Forelimb muscle (tissue), 1 donor: Measurements from ENCODE around the gene RIPPLY3. TPM values are rescaled to one million over a fixed set of nuclear protein-coding genes. Genes with fewer than 3 reads are reported as not detected.
"Not testable (repeated sequence)": the region's sequence is repeated elsewhere in the genome, so short reads cannot be mapped to it uniquely, and the experiment has no call there.

Experiments
- DNase-seq: peaks from one replicate; pipeline ENCODE4 v3.0.0-alpha.2; 2013; ENCODE audit warnings: low read depth
- polyA plus RNA-seq: library from polyadenylated mRNA; unstranded; fragments of 120-200 nt; gene quantifications from one replicate; pipeline ENCODE4 v1.2.1, GENCODE V29; 2013; ENCODE audit not compliant: insufficient read length

RIPPLY3 gene
- polyA plus RNA-seq, 1 donor: 0.11 TPM

DNA sequence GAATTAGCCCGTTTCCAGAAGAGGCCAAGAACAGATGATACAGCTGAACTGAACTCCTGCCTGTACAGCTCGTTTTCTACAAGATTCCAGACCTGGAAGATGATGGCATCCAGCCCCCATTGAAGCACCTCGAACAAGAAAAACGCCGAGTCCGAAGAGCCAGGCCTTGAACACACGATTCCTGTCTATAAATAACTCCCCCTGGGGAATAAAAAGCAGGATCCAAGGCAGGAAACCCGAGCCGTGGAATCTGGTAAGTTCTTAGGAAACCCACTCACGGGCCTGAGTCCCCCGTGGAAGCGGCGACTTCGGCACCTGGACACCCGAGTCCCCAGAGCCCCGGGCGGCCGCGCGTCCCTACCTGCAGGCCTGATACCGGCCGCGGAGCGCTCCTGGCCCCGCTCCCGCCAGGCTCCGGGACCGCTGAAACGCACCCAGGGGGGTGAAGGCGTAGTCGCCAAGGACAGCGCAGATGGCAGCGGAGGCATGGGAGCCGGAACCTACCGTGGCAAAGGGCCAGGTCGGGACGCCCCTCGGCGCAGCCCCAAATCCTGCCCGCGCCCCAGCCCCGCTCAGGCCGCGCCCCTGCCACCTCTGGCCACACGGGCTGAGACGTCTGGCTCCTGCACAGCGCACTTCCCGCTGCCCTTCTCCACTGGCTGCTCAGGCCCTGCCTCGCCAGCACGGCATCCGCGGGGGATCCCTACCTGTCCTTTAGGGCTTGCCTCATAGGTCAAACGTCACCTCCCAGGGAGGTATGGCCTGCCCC is 26.0 kb upstream of the RIPPLY3 start:
- DNase-seq: no peak

DNA sequence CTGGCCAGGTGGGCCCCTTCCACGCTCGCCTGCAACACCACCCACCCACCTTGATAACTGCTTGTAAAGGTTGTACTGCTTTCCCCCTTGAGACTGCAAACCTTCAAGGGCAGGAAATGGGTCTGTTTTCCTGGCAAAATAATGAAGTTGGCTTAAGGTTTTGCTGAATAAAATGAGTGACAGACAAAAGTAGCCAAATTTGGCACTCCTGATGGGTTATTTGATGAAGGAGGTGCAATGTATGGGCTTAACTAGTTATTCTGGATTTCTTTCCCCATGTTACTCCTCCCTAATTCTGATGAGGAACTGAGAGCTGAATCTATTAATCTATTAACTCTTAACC is 25.5 kb upstream of the RIPPLY3 start:
- no peak for DNase-seq

- DNase-seq: no peak
These were observed 24.4 kb upstream of the RIPPLY3 start for GRCh38 chr21:36981977-36982700.

GRCh38 chr21:36985751-36986594 is 20.5 kb upstream of the RIPPLY3 start:
- DNase-seq: no peak

DNA sequence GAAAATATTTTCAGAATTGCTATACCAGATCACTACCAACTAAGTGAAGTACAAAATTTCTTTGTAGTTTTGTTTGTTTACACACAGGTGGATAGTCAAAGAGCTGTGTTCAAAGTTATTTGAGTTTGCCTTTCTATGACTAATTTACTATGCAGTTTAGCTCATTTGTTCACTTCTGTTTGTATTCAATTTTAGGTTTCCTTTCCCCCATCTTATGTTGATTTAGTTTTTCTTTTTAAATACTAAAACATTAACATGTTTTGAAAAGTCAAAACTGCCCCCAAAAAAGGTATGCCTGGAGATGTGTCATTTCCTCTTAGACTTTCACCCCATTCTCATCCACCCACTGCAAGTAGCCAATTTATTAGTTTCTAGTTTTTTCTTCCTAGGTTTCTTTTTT is 18.7 kb upstream of the RIPPLY3 start:
- DNase-seq: no peak

DNA sequence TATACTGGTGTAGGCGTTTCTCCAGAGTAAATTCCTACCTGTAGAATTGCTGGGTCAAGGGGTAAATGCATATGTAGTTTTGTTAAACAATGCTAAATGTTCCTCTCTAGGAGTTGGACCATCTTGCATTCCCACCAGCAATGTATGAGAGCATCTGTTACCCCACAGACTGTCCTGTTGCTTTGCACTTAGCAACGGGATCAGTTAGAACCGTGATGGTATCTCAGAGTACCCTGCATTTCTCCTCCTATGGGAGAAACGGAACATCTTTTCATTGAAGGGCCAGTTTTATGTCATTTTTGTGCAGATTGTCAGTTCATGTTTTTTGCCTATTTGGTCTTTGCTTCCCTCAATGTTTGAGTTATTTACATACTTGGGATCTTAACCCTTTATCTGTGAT is 18.0 kb upstream of the RIPPLY3 start:
- no peak for DNase-seq

- DNase-seq: not testable (repeated sequence)
These were observed 17.3 kb upstream of the RIPPLY3 start for GRCh38 chr21:36989199-36989698.

DNA sequence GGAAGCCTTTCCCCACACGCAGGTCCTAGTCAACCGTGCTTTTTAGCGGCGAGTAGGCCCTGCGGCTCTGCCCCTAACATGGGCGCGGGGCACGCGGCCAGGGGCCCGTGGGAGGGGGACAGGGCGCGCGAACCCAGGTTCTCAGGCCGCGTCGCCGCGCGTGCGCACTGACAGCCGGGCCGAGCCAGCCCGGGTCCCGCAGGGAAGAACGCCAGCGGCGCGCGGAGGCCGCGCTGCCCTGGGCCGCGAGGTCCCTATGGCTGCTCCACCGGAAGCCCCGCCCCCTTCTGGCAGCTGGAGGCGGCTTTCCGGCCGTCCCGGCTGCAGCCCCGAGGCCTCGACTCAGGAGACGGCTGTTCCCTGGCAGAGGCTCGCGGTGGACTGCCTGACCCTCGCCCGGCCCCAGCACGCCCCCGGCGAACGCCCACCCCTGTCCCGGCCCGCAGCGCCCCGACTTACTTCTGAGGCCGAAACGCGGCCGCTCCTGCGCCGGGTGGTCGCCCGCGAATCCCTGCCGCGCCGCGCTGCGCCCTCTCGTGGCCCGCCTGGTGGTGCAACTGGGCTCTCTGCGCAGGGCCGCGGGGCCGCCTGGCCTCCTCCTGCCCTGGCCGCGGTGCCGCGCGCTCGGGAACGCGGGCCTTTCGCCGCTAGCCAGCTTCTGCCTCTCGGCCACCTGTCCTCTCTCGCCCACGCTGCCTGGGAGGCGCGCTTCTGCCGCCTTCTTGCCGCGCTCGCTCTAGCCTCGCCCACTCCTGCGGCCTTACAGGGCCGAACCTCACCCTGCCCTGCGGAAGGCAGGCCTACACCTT is 16.6 kb upstream of the RIPPLY3 start:
- peak; percentile 60 for DNase-seq

- DNase-seq: no peak
These were observed 15.8 kb upstream of the RIPPLY3 start for GRCh38 chr21:36990508-36991205.

GRCh38 chr21:36992671-36993070 is 13.8 kb upstream of the RIPPLY3 start:
- no peak for DNase-seq

DNA sequence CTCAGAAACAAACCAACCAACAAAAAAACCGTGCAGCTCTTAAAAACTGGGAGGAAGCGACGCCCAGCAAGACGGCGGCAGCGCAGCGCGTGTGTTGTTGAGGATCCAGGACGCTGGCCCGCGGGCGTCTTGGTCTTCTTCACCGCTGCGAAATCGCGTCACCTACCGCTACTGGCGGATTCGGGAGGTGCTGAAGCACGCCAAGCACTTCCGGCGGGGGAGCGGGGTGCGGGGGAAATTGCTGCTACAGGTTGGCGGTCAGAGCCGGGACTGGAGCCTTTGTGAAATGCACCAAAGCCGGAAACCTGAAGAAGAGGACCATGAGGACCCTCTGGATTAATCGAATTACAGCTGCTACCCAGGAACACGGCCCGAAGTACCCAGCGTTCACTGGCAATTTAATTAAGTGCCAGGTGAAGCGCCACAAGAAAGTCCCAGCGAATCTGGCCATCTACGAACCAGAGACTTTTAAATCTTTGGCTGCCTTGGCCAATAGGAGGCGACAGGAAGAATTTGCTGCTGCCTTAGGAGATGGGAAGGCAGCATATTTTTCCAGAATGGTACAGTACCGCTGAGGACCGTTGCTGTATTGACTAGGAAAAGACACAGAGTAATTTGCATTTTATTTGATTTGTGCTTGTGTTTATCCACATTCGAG is 11.9 kb upstream of the RIPPLY3 start:
- no peak for DNase-seq

DNA sequence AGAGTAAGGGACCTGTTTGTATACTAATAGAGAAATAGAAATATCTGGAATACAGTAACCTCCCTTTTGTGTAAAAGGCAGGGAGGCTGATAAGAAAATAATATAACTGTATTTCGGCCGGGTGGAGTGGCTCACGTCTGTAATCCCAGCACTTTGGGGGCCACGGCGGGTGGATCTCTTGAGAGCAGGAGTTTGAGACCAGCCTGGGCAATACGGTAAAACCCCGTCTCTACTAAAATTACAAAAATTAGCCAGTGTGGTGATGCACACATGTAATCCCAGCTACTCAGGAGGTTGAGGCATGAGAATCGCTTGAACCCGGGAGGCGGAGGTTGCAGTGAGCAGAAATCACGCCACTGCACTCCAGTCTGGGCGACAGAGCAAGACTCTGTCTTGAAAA is 11.2 kb upstream of the RIPPLY3 start:
- not testable (repeated sequence) for DNase-seq

- no peak for DNase-seq
These were observed 7.2 kb upstream of the RIPPLY3 start for GRCh38 chr21:36999131-36999898.

DNA sequence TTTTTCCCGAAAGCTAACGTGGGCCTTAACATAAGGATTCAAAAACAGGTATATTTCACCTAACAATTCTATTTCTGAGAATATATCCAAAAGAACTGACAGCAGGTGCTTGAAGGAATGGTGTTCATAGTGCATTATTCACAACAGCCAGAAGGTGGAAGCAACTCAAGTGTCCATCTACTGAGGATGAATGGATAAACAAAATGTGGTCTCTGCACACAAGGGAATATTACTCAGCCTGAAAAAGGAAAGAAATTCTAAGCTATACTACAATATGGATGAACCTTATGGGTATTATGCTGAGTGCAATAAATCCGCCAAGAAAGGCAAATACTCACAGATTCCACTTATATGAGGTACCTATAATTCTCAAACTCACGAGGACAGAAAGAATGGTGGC is 6.1 kb upstream of the RIPPLY3 start:
- no peak for DNase-seq

DNA sequence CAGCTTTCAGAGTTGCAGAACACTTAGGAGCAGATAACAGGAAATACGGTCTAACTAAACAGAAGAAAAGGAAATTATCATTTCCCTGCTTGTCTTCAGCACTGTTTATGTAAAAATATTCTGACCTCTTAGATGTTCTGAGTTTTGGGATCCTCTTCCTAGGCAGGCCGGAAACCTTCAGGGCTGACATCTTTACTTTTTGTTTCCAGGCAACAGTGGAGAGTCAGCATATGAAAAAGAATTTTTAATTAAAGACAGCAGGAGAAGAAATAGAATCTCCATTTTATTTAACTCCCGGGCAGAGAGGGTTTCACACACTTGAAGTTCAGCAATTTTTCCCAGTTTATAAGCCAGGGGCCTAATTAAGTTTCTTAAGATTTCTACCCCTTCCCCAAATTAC is 5.1 kb upstream of the RIPPLY3 start:
- no peak for DNase-seq

GRCh38 chr21:37002851-37003250 is 3.7 kb upstream of the RIPPLY3 start:
- not testable (repeated sequence) for DNase-seq

DNA sequence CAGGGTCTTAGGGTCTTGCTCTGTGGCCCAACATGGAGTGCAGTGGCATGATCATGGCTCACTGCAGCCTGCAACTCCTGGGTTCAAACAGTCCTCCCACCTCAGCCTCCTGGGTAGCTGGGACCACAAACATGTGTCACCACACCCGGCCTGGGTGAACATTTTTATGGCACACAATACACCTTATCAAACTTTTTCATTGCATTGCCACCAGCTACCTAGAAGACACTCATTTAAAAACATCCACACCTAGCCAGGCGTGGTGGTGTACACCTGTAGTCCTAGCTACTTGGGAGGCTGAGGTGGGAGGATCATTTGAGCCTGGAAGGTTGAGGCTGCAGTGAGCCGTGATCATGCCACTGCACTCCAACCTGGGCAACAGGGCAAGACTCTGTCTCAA is 2.6 kb upstream of the RIPPLY3 start:
- not testable (repeated sequence) for DNase-seq

- DNase-seq: no peak
These were observed 685 bp upstream of the RIPPLY3 start for GRCh38 chr21:37005548-37006485.
